Lower lobe of right lung (tissue), 2 donors: Measurements from ENCODE around the gene USHBP1. TPM values are rescaled to one million over a fixed set of nuclear protein-coding genes. Genes with fewer than 3 reads are reported as not detected.
A peak's percentile ranks its signal among the peaks of the same experiment; 100 is the strongest.

Experiments used
- ATAC-seq, 2 donors: fragments of 200-7000 bp; cut with Tn5 transposase; one replicate each; pipeline ENCODE4 v1.9.1; 2020 to 2022; ENCODE audit warnings: mild to moderate bottlenecking in 2 of 2, moderate library complexity in 2 of 2
- DNase-seq: peaks from one replicate; pipeline ENCODE4 v3.0.0-alpha.2; 2020
- H3K27ac ChIP-seq: fragments of 200-600 bp; one replicate; pipeline ENCODE4 v1.8.0; 2022
- H3K27me3 ChIP-seq: fragments of 200-600 bp; one replicate; pipeline ENCODE4 v1.8.0; 2022; ENCODE audit warnings: low read depth
- H3K36me3 ChIP-seq: fragments of 200-600 bp; one replicate; pipeline ENCODE4 v1.8.0; 2022; ENCODE audit warnings: mild to moderate bottlenecking
- H3K4me1 ChIP-seq: fragments of 200-600 bp; one replicate; pipeline ENCODE4 v1.8.0; 2022
- H3K4me3 ChIP-seq: fragments of 200-600 bp; one replicate; pipeline ENCODE4 v1.8.0; 2022; ENCODE audit warnings: mild to moderate bottlenecking
- H3K9me3 ChIP-seq: fragments of 200-600 bp; one replicate; pipeline ENCODE4 v1.8.0; 2022
- CTCF ChIP-seq: fragments of 200-600 bp; IDR thresholded peaks from one replicate; pipeline ENCODE4 v1.8.0; 2022; ENCODE audit warnings: antibody characterized with exemption, mild to moderate bottlenecking
- intact Hi-C: fragments of 100-400 bp; cut with DNase I; formaldehyde crosslinking; loops from one replicate; pipeline ENCODE4 v1.11.0; 2022
- total RNA-seq: library from RNA; stranded (reverse); fragmentation: NEBNext Ultra II Directional; extraction: Animal tissue kit (Norgen Biotek cat#: 25700); gene quantifications from one replicate; pipeline ENCODE4 v1.2.1, GENCODE V29; 2021
- donor health status: DM: no; HTN: yes; CAD: no; lungs with severe emphysema.

Gene USHBP1
- total RNA-seq, 1 donor from 2014 or later, result 8.2 TPM

DNA sequence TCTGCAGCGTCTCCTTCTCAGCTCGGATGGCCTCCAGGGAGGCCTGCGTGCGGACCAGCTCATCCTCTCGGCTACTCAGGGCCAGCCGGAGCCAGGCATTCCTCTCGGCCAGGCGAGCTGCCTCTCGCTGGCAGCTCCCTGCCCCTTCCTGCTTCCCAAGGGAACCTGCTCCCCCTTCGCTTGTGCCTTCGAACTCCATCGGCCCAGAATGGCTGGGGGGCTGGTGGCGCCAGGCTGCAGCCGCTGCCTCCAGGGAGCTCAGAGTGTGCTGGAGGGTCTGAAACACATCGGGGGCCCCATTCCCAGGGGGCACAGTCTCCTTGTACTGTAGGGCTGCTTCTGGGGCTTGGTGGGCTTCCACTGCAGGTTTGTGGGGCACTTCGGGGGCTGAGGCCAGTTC, 2.0 kb downstream of the USHBP1 start:
- H3K4me1 ChIP-seq, result peaks cover 13% of the 10 kb centered on the region
- TF ChIP-seq CTCF, result no peak
- no peaks in the 10 kb centered on the region for H3K27me3 ChIP-seq
- no peak for DNase-seq
- ATAC-seq, result no peak
- no peaks in the 10 kb centered on the region for H3K9me3 ChIP-seq
- H3K4me3 ChIP-seq, result peak overlapping the region; percentile 59
- intact Hi-C loops, result no loop called here
- H3K27ac ChIP-seq, result peak overlapping the region; percentile 77
- peaks cover 6% of the 10 kb centered on the region for H3K36me3 ChIP-seq

GRCh38 chr19:17260842-17261325, 3.7 kb downstream of the USHBP1 start:
- H3K36me3 ChIP-seq, result peaks cover 12% of the 10 kb centered on the region
- peak; percentile 91 for DNase-seq
- no peak overlapping the region for H3K27ac ChIP-seq
- no peaks in the 10 kb centered on the region for H3K27me3 ChIP-seq
- no peaks in the 10 kb centered on the region for H3K9me3 ChIP-seq
- peaks cover 5% of the 10 kb centered on the region for H3K4me1 ChIP-seq
- peak; percentile 93 for TF ChIP-seq CTCF
- intact Hi-C loops, result no loop called here
- no peak overlapping the region for H3K4me3 ChIP-seq
- ATAC-seq, result peak; percentile 95 to 96

- intact Hi-C loops, result no loop called here
- no peak overlapping the region for H3K4me3 ChIP-seq
- no peak overlapping the region for H3K27ac ChIP-seq
- no peaks in the 10 kb centered on the region for H3K27me3 ChIP-seq
- H3K36me3 ChIP-seq, result peaks cover 19% of the 10 kb centered on the region
- no peak for DNase-seq
- H3K4me1 ChIP-seq, result peaks cover 2% of the 10 kb centered on the region
- ATAC-seq, result no peak
- no peak for TF ChIP-seq CTCF
- no peaks in the 10 kb centered on the region for H3K9me3 ChIP-seq
Observed at GRCh38 chr19:17259934-17260333, 4.6 kb downstream of the USHBP1 start.

GRCh38 chr19:17259118-17259780, 5.3 kb downstream of the USHBP1 start:
- Histone ChIP-seq H3K9me3 (no peaks in the 10 kb centered on the region), H3K27me3 (no peaks in the 10 kb centered on the region), H3K36me3 (peaks cover 24% of the 10 kb centered on the region), H3K4me3 (no peak overlapping the region), H3K27ac (no peak overlapping the region), H3K4me1 (no peaks in the 10 kb centered on the region)
- ATAC-seq, result no peak
- TF ChIP-seq CTCF, result no peak
- no peak for DNase-seq
- intact Hi-C loops, result no loop called here

- intact Hi-C loops, result no loop called here
- DNase-seq (no peak), ATAC-seq (no peak)
- Histone ChIP-seq H3K27me3 (no peaks in the 10 kb centered on the region), H3K9me3 (no peaks in the 10 kb centered on the region), H3K27ac (no peak overlapping the region), H3K4me1 (no peaks in the 10 kb centered on the region), H3K4me3 (no peak overlapping the region), H3K36me3 (peaks cover 36% of the 10 kb centered on the region)
- TF ChIP-seq CTCF, result no peak
Observed at GRCh38 chr19:17256130-17256529, 8.4 kb downstream of the USHBP1 start.
